Liver (tissue), 9 donors: ENCODE measurements around the gene CSNK2A3. TPM values are rescaled to one million over a fixed set of nuclear protein-coding genes. Genes with fewer than 3 reads are reported as not detected.

Experiments used
- DNase-seq: peaks from one replicate; pipeline ENCODE4 v3.0.0-alpha.2; 2017; ENCODE audit warnings: low spot score
- H3K27ac ChIP-seq, 2 donors: one replicate each; pipeline ENCODE4 v1.7.0; 2013; ENCODE audit warnings: inconsistent platforms in 2 of 2, low read length in 2 of 2, control low read depth in 1 of 2, low read depth in 1 of 2, mild to moderate bottlenecking in 1 of 2
- H3K27me3 ChIP-seq, 4 donors: one replicate each; pipeline versions ENCODE4 v1.6.1 to v1.7.0; 2013; ENCODE audit warnings: low read length in 3 of 4, inconsistent platforms in 1 of 4, mild to moderate bottlenecking in 1 of 4, moderate library complexity in 1 of 4; ENCODE audit not compliant: control insufficient read depth in 4 of 4, insufficient read depth in 4 of 4
- H3K36me3 ChIP-seq, 4 donors: one replicate each; pipeline versions ENCODE4 v1.6.1 to v1.7.0; 2013; ENCODE audit warnings: low read length in 3 of 4, mild to moderate bottlenecking in 3 of 4, low read depth in 1 of 4, moderate library complexity in 1 of 4; ENCODE audit not compliant: control insufficient read depth in 4 of 4, insufficient read depth in 3 of 4
- H3K4me1 ChIP-seq, 4 donors: one replicate each; pipeline versions ENCODE4 v1.6.1 to v1.7.0; 2013; ENCODE audit warnings: low read length in 3 of 4, mild to moderate bottlenecking in 3 of 4, moderate library complexity in 1 of 4; ENCODE audit not compliant: control insufficient read depth in 4 of 4, insufficient read depth in 4 of 4
- H3K4me3 ChIP-seq, 3 donors: one replicate each; pipeline versions ENCODE4 v1.6.1 to v1.7.0; 2013; ENCODE audit warnings: low read length in 3 of 3, control low read depth in 1 of 3, low read depth in 1 of 3, mild to moderate bottlenecking in 1 of 3
- H3K9ac ChIP-seq, 2 donors: one replicate each; pipeline ENCODE4 v1.7.0; 2013; ENCODE audit warnings: low read length in 2 of 2, mild to moderate bottlenecking in 2 of 2, moderate library complexity in 2 of 2, control low read depth in 1 of 2, low read depth in 1 of 2
- H3K9me3 ChIP-seq, 4 donors: one replicate each; pipeline versions ENCODE4 v1.6.1 to v1.7.0; 2013; ENCODE audit warnings: low read length in 3 of 4; ENCODE audit not compliant: control insufficient read depth in 4 of 4
- FOXA1 ChIP-seq: IDR thresholded peaks from 2 replicates; pipeline ENCODE4 v1.6.1; 2016; ENCODE audit warnings: antibody characterized with exemption
- GABPA ChIP-seq, 2 donors: IDR thresholded peaks in 1 of 2; conservative IDR thresholded peaks in 1 of 2; 2 replicates each; pipeline ENCODE4 v1.6.1; 2016; ENCODE audit warnings: antibody characterized with exemption in 2 of 2, mild to moderate bottlenecking in 1 of 2, moderate library complexity in 1 of 2
- HNF4A ChIP-seq, 2 donors: conservative IDR thresholded peaks; 2 replicates each; pipeline ENCODE4 v1.6.1; 2016; ENCODE audit warnings: antibody characterized with exemption in 2 of 2, mild to moderate bottlenecking in 2 of 2
- HNF4G ChIP-seq: IDR thresholded peaks from 2 replicates; pipeline ENCODE4 v1.6.1; 2016; ENCODE audit warnings: antibody characterized with exemption
- JUND ChIP-seq, 2 donors: IDR thresholded peaks; 2 replicates each; pipeline ENCODE4 v1.6.1; 2016; ENCODE audit warnings: antibody characterized with exemption in 2 of 2
- NR2F2 ChIP-seq: IDR thresholded peaks from 2 replicates; pipeline ENCODE4 v1.6.1; 2016; ENCODE audit warnings: antibody characterized with exemption
- RAD21 ChIP-seq, 2 donors: IDR thresholded peaks; 2 replicates each; pipeline ENCODE4 v1.6.1; 2016; ENCODE audit warnings: antibody characterized with exemption in 2 of 2, mild to moderate bottlenecking in 2 of 2
- RXRA ChIP-seq, 2 donors: IDR thresholded peaks; 2 replicates each; pipeline ENCODE4 v1.6.1; 2017 to 2018; ENCODE audit warnings: antibody characterized with exemption in 2 of 2, mild to moderate bottlenecking in 1 of 2
- SP1 ChIP-seq: IDR thresholded peaks from 2 replicates; pipeline ENCODE4 v1.6.1; 2018; ENCODE audit warnings: antibody characterized with exemption, mild to moderate bottlenecking
- TAF1 ChIP-seq: conservative IDR thresholded peaks from 2 replicates; pipeline ENCODE4 v1.6.1; 2016; ENCODE audit warnings: antibody characterized with exemption, mild to moderate bottlenecking
- YY1 ChIP-seq: IDR thresholded peaks from 2 replicates; pipeline ENCODE4 v1.6.1; 2016; ENCODE audit warnings: antibody characterized with exemption, mild to moderate bottlenecking
- WGBS: extraction: QIAGEN DNeasy Blood & Tissue Kit; methylation state at CpG from one replicate; pipeline ENCODE4 v1.1.7; 2013; 5-methylcytosine and 5-hydroxymethylcytosine counted together
- polyA plus RNA-seq, 2 donors: library from polyadenylated mRNA; stranded (reverse) in 1 of 2; unstranded in 1 of 2; fragments of 200-250 nt in 1 of 2; fragments of >200 nt in 1 of 2; fragmentation: Nextera tagmentation in 1 of 2; extraction: Ambion mirVana in 1 of 2; gene quantifications; one replicate each; pipeline versions ENCODE4 v1.2.1 to v1.2.3, GENCODE V29; 2013 to 2015
- total RNA-seq, 2 donors: library from RNA; depleted of rRNA; stranded (reverse); fragments of >200 nt; gene quantifications; one replicate each; pipeline ENCODE4 v1.2.3, GENCODE V29; 2014
- TF ChIP-seq, protein P1 (sequence below): fragments of 150-350 bp; IDR thresholded peaks from 2 replicates; pipeline ENCODE4 v1.5.1; 2017; ENCODE audit warnings: improper control_type of control experiment, low read depth, low read length; ENCODE audit not compliant: missing input control
- TF ChIP-seq, protein P2 (sequence below): IDR thresholded peaks from 2 replicates; pipeline ENCODE4 v1.6.1; 2016; ENCODE audit warnings: antibody characterized with exemption, mild to moderate bottlenecking
- donor health status: healthy.
- donor health status: healthy.
- donor health status: healthy.
- donor health status: healthy.
- donor health status: healthy.

CSNK2A3 gene
- total and polyA plus RNA-seq, 4 donors = 0.51 to 0.92 (median 0.59) TPM; not detected in 1

DNA sequence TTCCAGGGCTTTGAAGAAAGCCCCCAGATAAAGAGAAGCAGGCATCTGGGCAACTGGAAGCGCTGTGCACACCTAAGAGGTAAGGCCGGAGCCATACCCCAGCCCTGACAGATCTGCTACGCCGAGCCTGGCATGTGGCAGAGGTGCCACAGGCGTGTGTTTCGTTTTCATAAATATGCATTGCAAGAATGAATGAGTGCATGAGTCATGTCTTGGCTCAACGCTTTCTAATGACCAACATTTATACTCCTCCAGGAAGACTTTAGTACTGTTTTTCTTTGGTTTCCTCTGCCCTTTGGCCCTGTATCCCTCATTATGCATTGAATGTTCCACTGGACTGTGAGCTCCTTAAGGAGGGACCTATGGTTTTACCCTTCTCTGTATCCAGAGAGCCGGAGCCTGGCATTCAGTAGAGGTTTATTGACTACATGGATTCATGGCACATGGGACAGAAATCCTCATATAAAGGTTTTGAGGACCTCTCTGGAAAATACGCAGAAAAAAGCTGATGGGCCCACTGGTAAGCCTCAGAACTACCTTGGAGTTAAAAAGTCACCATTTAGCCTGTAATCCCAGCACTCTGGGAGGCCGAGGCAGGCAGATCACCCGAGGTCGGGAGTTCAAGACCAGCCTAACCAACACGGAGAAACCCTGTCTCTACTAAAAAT, 38.9 kb upstream of the CSNK2A3 start:
- Histone ChIP-seq H3K27me3 (no peaks in the 10 kb centered on the region), H3K9me3 (no peaks in the 10 kb centered on the region), H3K9ac (no peak overlapping the region), H3K4me1 (peaks cover 0 to 4% (median 0%) of the 10 kb centered on the region in 4 donors), H3K4me3 (no peak overlapping the region), H3K27ac (no peak overlapping the region), H3K36me3 (peaks cover 0 to 4% (median 0%) of the 10 kb centered on the region in 4 donors)
- TF ChIP-seq YY1 (no peak), RXRA (IDR thresholded peaks at IDR 0.05) (no peak), TAF1 (no peak), SP1 (no peak), FOXA1 (no peak), HNF4G (no peak), JUND (IDR thresholded peaks at IDR 0.05) (no peak), NR2F2 (no peak), RAD21 (IDR thresholded peaks at IDR 0.05) (no peak)
- TF ChIP-seq, protein P1, sequence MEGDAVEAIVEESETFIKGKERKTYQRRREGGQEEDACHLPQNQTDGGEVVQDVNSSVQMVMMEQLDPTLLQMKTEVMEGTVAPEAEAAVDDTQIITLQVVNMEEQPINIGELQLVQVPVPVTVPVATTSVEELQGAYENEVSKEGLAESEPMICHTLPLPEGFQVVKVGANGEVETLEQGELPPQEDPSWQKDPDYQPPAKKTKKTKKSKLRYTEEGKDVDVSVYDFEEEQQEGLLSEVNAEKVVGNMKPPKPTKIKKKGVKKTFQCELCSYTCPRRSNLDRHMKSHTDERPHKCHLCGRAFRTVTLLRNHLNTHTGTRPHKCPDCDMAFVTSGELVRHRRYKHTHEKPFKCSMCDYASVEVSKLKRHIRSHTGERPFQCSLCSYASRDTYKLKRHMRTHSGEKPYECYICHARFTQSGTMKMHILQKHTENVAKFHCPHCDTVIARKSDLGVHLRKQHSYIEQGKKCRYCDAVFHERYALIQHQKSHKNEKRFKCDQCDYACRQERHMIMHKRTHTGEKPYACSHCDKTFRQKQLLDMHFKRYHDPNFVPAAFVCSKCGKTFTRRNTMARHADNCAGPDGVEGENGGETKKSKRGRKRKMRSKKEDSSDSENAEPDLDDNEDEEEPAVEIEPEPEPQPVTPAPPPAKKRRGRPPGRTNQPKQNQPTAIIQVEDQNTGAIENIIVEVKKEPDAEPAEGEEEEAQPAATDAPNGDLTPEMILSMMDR = no peak
- TF ChIP-seq, protein P2, sequence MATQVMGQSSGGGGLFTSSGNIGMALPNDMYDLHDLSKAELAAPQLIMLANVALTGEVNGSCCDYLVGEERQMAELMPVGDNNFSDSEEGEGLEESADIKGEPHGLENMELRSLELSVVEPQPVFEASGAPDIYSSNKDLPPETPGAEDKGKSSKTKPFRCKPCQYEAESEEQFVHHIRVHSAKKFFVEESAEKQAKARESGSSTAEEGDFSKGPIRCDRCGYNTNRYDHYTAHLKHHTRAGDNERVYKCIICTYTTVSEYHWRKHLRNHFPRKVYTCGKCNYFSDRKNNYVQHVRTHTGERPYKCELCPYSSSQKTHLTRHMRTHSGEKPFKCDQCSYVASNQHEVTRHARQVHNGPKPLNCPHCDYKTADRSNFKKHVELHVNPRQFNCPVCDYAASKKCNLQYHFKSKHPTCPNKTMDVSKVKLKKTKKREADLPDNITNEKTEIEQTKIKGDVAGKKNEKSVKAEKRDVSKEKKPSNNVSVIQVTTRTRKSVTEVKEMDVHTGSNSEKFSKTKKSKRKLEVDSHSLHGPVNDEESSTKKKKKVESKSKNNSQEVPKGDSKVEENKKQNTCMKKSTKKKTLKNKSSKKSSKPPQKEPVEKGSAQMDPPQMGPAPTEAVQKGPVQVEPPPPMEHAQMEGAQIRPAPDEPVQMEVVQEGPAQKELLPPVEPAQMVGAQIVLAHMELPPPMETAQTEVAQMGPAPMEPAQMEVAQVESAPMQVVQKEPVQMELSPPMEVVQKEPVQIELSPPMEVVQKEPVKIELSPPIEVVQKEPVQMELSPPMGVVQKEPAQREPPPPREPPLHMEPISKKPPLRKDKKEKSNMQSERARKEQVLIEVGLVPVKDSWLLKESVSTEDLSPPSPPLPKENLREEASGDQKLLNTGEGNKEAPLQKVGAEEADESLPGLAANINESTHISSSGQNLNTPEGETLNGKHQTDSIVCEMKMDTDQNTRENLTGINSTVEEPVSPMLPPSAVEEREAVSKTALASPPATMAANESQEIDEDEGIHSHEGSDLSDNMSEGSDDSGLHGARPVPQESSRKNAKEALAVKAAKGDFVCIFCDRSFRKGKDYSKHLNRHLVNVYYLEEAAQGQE = no peak
- no peak for DNase-seq
- WGBS = 82% methylated on average over 13 of the region's 13 CpGs

DNA sequence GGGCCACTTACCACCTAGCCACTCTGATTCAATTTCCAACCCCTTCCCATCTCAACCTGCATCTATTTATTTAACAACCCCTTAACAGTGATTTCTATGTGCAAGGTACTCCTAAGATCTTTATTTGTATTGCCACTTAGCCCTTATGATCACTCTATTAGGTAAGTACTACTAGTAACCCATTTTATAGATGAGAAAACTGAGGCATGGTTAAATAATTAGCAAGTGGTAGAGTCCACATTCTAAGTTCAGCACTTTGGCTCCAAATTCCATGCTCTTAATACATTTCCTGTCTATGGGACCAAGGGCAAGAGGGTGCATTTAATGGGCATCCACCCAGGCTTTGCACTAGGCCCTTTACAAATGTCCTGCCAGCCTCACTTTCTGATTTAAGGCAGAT, 38.1 kb upstream of the CSNK2A3 start:
- no peak overlapping the region for H3K27ac ChIP-seq
- no peak overlapping the region for H3K9ac ChIP-seq
- H3K4me1 ChIP-seq = peaks cover 0 to 4% (median 0%) of the 10 kb centered on the region in 4 donors
- H3K36me3 ChIP-seq = peaks cover 0 to under 1% (median 0%) of the 10 kb centered on the region in 4 donors
- H3K27me3 ChIP-seq = no peaks in the 10 kb centered on the region
- no peak for DNase-seq
- no peaks in the 10 kb centered on the region for H3K9me3 ChIP-seq
- TF ChIP-seq, protein P1 = no peak
- TF ChIP-seq SP1 = no peak
- TF ChIP-seq JUND (IDR thresholded peaks at IDR 0.05) = no peak
- no peak for TF ChIP-seq RAD21 (IDR thresholded peaks at IDR 0.05)
- TF ChIP-seq NR2F2 = no peak
- no peak for TF ChIP-seq FOXA1
- TF ChIP-seq HNF4A (conservative IDR thresholded peaks at IDR 0.05) = no peak
- TF ChIP-seq RXRA (IDR thresholded peaks at IDR 0.05) = no peak
- TF ChIP-seq GABPA (IDR thresholded peaks at IDR 0.05 in 1 of 2, conservative IDR thresholded peaks at IDR 0.05 in 1 of 2) = no peak
- H3K4me3 ChIP-seq = no peak overlapping the region
